Measurements from ENCODE around the gene OSBPL6. TPM values are rescaled to one million over a fixed set of nuclear protein-coding genes. Genes with fewer than 3 reads are reported as not detected.

OSBPL6 gene
- total and polyA plus RNA-seq, 4 experiments from 2014 or later: 0.14 to 0.49 (median 0.34) TPM

DNA sequence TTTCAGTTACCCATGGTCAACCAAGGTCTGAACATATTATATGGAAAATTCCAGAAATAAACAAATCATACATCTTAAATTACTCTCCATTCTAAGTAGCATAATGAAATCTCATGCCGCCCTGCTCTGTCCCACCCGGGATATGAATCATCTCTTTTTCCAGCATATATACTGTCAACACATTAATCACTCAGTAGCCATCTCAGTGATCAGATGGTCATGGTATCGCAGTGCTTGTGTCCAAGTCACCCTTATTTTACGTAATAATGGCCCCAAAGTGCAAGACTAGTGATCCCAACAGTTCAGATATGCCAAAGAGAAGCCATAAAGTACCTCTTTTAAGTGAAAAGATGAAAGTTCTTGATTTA is 43.8 kb downstream of the OSBPL6 start:
- Mint-ChIP-seq H3K36me3 (no peaks in the 10 kb centered on the region), H3K9me3 (peaks cover 0 to 3% (median 0%) of the 10 kb centered on the region in 8 donors), H3K27me3 (peaks cover 6 to 7% of the 10 kb centered on the region in 2 donors), H3K4me1 (no peaks in the 10 kb centered on the region), H3K4me3 (no peak overlapping the region), H3K27ac (no peak overlapping the region)
- H3K4me1 ChIP-seq (ENCODE audit: insufficient read depth, low read length): no peaks in the 10 kb centered on the region
- no peak overlapping the region for H3K4me3 ChIP-seq (ENCODE audit: low read length in 2 of 2)
- H3K27me3 ChIP-seq (ENCODE audit: insufficient read depth, low read length): no peaks in the 10 kb centered on the region
- ChIA-PET CTCF (ENCODE audit: partially characterized antibody) (no interaction called here), POLR2A (ENCODE audit: partially characterized antibody) (no interaction called here)
- no peak overlapping the region for H3K27ac ChIP-seq (ENCODE audit: low read depth, low read length)
- no peaks in the 10 kb centered on the region for H3K9me3 ChIP-seq (ENCODE audit: control insufficient read depth in 1 of 2, low read length in 2 of 2)
- H3K36me3 ChIP-seq (ENCODE audit: insufficient read depth, low read length): no peaks in the 10 kb centered on the region
- intact Hi-C loops (cut with micrococcal nuclease): no loop called here
- no peak for DNase-seq

DNA sequence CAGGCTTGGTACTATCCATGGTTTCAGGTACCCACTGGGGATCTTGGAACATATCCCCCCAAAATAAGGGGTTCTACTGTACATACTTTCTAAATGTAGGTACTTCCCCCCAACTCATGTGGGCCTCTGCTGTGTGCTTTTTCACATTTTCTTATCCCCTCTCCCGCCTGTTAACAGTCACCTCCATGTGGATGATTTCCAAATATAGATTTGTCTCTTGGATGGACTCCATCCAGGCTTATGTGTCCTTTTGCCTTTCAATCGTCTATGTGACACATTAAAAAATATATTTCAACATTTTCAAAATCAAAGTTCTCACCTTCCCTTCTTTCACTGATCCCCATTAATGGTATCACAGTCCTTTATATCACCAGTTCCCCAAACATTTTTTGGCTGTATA is 44.4 kb downstream of the OSBPL6 start:
- CTCF ChIA-PET (ENCODE audit: partially characterized antibody): no interaction called here

DNA sequence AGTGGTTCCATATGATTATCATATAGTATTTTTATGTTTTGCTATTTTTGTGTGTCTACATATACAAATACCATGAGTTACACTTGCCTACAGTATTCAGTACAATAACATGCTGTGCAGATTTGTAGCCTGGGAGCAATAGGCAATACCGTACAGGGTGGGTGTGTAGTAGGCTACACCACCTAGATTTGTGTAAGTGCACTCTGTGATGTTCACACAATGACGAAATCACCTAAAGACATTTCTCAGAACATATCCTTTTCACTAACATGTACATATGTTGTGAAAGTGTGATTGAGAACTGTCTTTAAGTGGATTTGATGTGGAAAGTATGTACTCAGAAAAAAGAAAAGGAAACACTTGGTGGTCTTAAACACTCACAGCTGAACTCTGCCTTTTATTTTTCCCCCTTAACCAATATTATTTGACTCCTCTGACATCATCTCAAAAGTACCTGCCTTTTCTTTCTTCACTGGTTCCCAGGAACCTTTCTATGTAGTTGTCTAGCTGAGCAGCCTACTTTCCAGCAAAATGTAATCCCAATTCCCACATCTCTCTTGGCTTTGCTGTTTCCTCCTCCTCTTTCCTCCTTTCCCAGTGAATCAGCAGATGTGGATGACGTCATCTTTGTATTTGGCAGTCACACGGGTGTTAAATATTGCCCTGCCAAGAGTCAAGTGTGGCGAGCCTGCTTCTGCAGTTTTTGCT is 47.7 kb downstream of the OSBPL6 start:
- CTCF ChIA-PET (ENCODE audit: partially characterized antibody): no interaction called here
- no peaks in the 10 kb centered on the region for H3K4me1 Mint-ChIP-seq

More for the DNA sequence above, 44.4 kb downstream of the OSBPL6 start:
- no peak for DNase-seq
- no peak overlapping the region for H3K4me3 Mint-ChIP-seq
- no peaks in the 10 kb centered on the region for H3K9me3 ChIP-seq (ENCODE audit: control insufficient read depth in 1 of 2, low read length in 2 of 2)
- intact Hi-C loops (cut with micrococcal nuclease): no loop called here
- no peak overlapping the region for H3K27ac ChIP-seq (ENCODE audit: low read depth, low read length)
- no peak overlapping the region for H3K4me3 ChIP-seq (ENCODE audit: low read length in 2 of 2)
- no peaks in the 10 kb centered on the region for H3K36me3 ChIP-seq (ENCODE audit: insufficient read depth, low read length)
- peaks cover 0 to 3% (median 0%) of the 10 kb centered on the region in 8 donors for H3K9me3 Mint-ChIP-seq
- no peak overlapping the region for H3K27ac Mint-ChIP-seq
- no peaks in the 10 kb centered on the region for H3K4me1 Mint-ChIP-seq
- POLR2A ChIA-PET (ENCODE audit: partially characterized antibody): no interaction called here
- H3K27me3 ChIP-seq (ENCODE audit: insufficient read depth, low read length): no peaks in the 10 kb centered on the region
- no peaks in the 10 kb centered on the region for H3K4me1 ChIP-seq (ENCODE audit: insufficient read depth, low read length)
- H3K27me3 Mint-ChIP-seq: peaks cover 6 to 7% of the 10 kb centered on the region in 2 donors
- H3K36me3 Mint-ChIP-seq: no peaks in the 10 kb centered on the region

DNA sequence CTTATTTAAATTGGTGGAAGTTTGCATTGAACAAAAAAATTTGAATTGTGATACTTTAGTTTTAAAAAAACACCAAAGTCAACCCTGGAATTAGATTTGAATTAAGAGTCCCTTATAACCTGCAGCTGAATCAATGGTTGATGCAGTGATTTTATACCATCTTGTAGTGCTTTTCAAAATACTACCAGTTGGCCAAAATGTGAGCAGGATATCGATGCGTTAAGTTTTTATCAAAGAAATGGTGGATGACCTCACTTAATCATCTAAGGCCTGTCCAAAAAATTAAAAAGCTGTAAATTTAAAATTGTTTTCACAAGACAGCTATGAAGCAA is 48.2 kb downstream of the OSBPL6 start:
- H3K4me3 Mint-ChIP-seq: no peak overlapping the region

More for the DNA sequence above, 47.7 kb downstream of the OSBPL6 start:
- Mint-ChIP-seq H3K9me3 (peaks cover 0 to 3% (median 0%) of the 10 kb centered on the region in 8 donors), H3K4me3 (no peak overlapping the region), H3K27ac (no peak overlapping the region), H3K36me3 (no peaks in the 10 kb centered on the region), H3K27me3 (peaks cover 9 to 11% of the 10 kb centered on the region in 2 donors)
- no peaks in the 10 kb centered on the region for H3K27me3 ChIP-seq (ENCODE audit: insufficient read depth, low read length)
- intact Hi-C loops (cut with micrococcal nuclease): no loop called here
- no peak overlapping the region for H3K27ac ChIP-seq (ENCODE audit: low read depth, low read length)
- DNase-seq: no peak
- H3K4me1 ChIP-seq (ENCODE audit: insufficient read depth, low read length): no peaks in the 10 kb centered on the region
- H3K4me3 ChIP-seq (ENCODE audit: low read length in 2 of 2): no peak overlapping the region
- POLR2A ChIA-PET (ENCODE audit: partially characterized antibody): no interaction called here
- no peaks in the 10 kb centered on the region for H3K9me3 ChIP-seq (ENCODE audit: control insufficient read depth in 1 of 2, low read length in 2 of 2)
- no peaks in the 10 kb centered on the region for H3K36me3 ChIP-seq (ENCODE audit: insufficient read depth, low read length)

DNA sequence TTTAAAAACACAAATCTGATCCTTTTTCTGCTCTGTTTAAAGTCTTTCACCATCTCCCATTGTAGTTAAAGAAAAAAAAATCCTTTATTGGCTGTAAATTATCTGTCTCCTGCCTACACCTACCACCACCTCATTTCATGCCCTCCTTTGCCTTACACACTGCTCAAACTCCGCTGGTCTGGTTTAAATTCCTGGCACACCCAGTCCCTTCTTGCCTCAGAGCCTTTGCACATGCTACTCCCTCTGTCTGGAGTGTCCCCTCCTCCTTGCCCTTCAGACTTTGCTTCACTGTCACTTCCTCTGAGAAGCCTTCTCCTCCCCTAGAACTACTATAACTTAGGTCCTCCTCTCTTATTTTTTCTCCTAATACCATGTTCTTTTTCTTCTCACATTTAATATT is 49.6 kb downstream of the OSBPL6 start:
- Mint-ChIP-seq H3K4me1 (no peaks in the 10 kb centered on the region), H3K4me3 (no peak overlapping the region), H3K27me3 (peaks cover 3 to 5% of the 10 kb centered on the region in 2 donors), H3K9me3 (peaks cover 0 to 1% (median 0%) of the 10 kb centered on the region in 8 donors), H3K27ac (no peak overlapping the region), H3K36me3 (no peaks in the 10 kb centered on the region)
- Histone ChIP-seq H3K27me3 (ENCODE audit: insufficient read depth, low read length) (no peaks in the 10 kb centered on the region), H3K4me1 (ENCODE audit: insufficient read depth, low read length) (no peaks in the 10 kb centered on the region), H3K9me3 (ENCODE audit: control insufficient read depth in 1 of 2, low read length in 2 of 2) (no peaks in the 10 kb centered on the region), H3K36me3 (ENCODE audit: insufficient read depth, low read length) (no peaks in the 10 kb centered on the region), H3K27ac (ENCODE audit: low read depth, low read length) (no peak overlapping the region), H3K4me3 (ENCODE audit: low read length in 2 of 2) (no peak overlapping the region)
- CTCF ChIA-PET (ENCODE audit: partially characterized antibody): no interaction called here
- POLR2A ChIA-PET (ENCODE audit: partially characterized antibody): no interaction called here
- DNase-seq: no peak
- intact Hi-C loops (cut with micrococcal nuclease): no loop called here

More for the DNA sequence above, 48.2 kb downstream of the OSBPL6 start:
- Mint-ChIP-seq H3K36me3 (no peaks in the 10 kb centered on the region), H3K27me3 (peaks cover 6 to 11% of the 10 kb centered on the region in 2 donors), H3K27ac (no peak overlapping the region), H3K9me3 (peaks cover 0 to 3% (median 0%) of the 10 kb centered on the region in 8 donors), H3K4me1 (no peaks in the 10 kb centered on the region)
- Histone ChIP-seq H3K27ac (ENCODE audit: low read depth, low read length) (no peak overlapping the region), H3K4me1 (ENCODE audit: insufficient read depth, low read length) (no peaks in the 10 kb centered on the region), H3K9me3 (ENCODE audit: control insufficient read depth in 1 of 2, low read length in 2 of 2) (no peaks in the 10 kb centered on the region), H3K36me3 (ENCODE audit: insufficient read depth, low read length) (no peaks in the 10 kb centered on the region), H3K4me3 (ENCODE audit: low read length in 2 of 2) (no peak overlapping the region), H3K27me3 (ENCODE audit: insufficient read depth, low read length) (no peaks in the 10 kb centered on the region)
- ChIA-PET POLR2A (ENCODE audit: partially characterized antibody) (no interaction called here), CTCF (ENCODE audit: partially characterized antibody) (no interaction called here)
- DNase-seq: no peak
- intact Hi-C loops (cut with micrococcal nuclease): no loop called here

DNA sequence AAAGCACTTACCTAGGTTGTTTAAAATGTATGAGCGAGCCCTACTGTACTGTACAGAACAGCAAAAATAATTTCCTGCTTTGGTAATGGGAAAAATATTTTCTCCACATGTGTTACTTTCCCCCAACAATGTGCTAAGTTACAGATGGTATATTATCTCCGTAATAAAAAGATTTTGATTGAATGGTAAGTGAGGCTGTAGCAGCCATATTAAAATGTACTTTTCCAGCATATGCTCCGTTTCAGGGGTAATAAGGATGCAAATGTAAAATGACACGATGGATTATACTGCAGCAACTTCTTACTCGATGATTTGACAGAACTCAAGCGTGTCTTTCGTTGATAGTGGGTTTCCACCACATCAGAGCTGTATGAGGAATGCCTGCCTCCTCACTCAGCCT is 50.5 kb downstream of the OSBPL6 start:
- DNase-seq: no peak
- Mint-ChIP-seq H3K9me3 (peaks cover 0 to 1% (median 0%) of the 10 kb centered on the region in 8 donors), H3K4me3 (no peak overlapping the region), H3K4me1 (no peaks in the 10 kb centered on the region), H3K27ac (no peak overlapping the region), H3K27me3 (peaks cover 3 to 5% of the 10 kb centered on the region in 2 donors), H3K36me3 (no peaks in the 10 kb centered on the region)
- ChIA-PET POLR2A (ENCODE audit: partially characterized antibody) (no interaction called here), CTCF (ENCODE audit: partially characterized antibody) (no interaction called here)
- H3K4me3 ChIP-seq (ENCODE audit: low read length in 2 of 2): no peak overlapping the region
- intact Hi-C loops (cut with micrococcal nuclease): no loop called here
- H3K36me3 ChIP-seq (ENCODE audit: insufficient read depth, low read length): no peaks in the 10 kb centered on the region
- no peak overlapping the region for H3K27ac ChIP-seq (ENCODE audit: low read depth, low read length)
- no peaks in the 10 kb centered on the region for H3K9me3 ChIP-seq (ENCODE audit: control insufficient read depth in 1 of 2, low read length in 2 of 2)
- no peaks in the 10 kb centered on the region for H3K4me1 ChIP-seq (ENCODE audit: insufficient read depth, low read length)
- no peaks in the 10 kb centered on the region for H3K27me3 ChIP-seq (ENCODE audit: insufficient read depth, low read length)

DNA sequence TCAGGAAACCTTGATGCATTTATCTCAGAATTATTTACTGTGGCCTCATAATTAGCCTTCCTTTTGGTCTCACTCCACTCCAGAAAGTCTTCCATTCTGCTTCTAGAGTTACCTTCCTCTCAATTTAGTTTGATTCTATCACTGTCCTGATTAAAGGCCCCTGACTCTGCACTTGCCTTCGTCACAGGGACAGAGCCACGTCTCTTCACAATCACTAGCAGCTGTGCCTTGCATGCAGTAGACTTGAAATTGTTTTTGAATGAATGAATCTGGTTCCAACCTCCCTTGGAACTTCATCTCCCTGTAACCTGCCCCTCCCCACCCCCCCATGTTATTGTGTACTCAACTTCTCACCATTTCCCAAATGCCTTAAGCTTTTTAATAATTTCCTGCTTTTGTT is 52.4 kb downstream of the OSBPL6 start:
- POLR2A ChIA-PET (ENCODE audit: partially characterized antibody): no interaction called here
- Mint-ChIP-seq H3K27ac (no peak overlapping the region), H3K4me3 (no peak overlapping the region), H3K4me1 (no peaks in the 10 kb centered on the region), H3K27me3 (peaks cover 3 to 5% of the 10 kb centered on the region in 2 donors), H3K9me3 (no peaks in the 10 kb centered on the region), H3K36me3 (no peaks in the 10 kb centered on the region)
- intact Hi-C loops (cut with micrococcal nuclease): no loop called here
- Histone ChIP-seq H3K4me1 (ENCODE audit: insufficient read depth, low read length) (no peaks in the 10 kb centered on the region), H3K27ac (ENCODE audit: low read depth, low read length) (no peak overlapping the region), H3K9me3 (ENCODE audit: control insufficient read depth in 1 of 2, low read length in 2 of 2) (no peaks in the 10 kb centered on the region), H3K27me3 (ENCODE audit: insufficient read depth, low read length) (no peaks in the 10 kb centered on the region), H3K36me3 (ENCODE audit: insufficient read depth, low read length) (no peaks in the 10 kb centered on the region), H3K4me3 (ENCODE audit: low read length in 2 of 2) (no peak overlapping the region)
- CTCF ChIA-PET (ENCODE audit: partially characterized antibody): no interaction called here
- no peak for DNase-seq

DNA sequence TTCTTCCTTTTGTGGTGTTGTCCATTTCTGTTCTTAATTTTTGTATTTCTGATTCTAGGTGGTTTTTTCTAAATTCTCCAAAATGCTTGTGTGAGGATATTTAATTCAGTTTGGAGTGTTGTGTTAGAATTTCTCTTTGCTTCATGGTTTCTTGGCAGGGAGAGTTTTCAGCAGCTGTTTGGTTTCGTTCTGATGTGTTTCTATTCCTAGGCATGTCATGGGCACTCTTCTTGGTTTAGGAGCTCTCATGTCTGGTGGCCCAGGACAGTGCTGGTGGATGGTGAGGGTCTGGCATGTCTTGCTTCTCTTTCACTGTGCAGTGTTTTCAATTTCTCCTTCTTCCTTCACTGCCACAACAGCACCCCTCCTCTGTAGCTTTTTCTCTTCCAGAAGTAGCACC is 52.9 kb downstream of the OSBPL6 start:
- H3K27ac Mint-ChIP-seq: no peak overlapping the region
- H3K27me3 Mint-ChIP-seq: peaks cover 3 to 5% of the 10 kb centered on the region in 2 donors

More for the DNA sequence above, 52.9 kb downstream of the OSBPL6 start:
- Histone ChIP-seq H3K4me1 (ENCODE audit: insufficient read depth, low read length) (no peaks in the 10 kb centered on the region), H3K36me3 (ENCODE audit: insufficient read depth, low read length) (no peaks in the 10 kb centered on the region), H3K27me3 (ENCODE audit: insufficient read depth, low read length) (no peaks in the 10 kb centered on the region), H3K4me3 (ENCODE audit: low read length in 2 of 2) (no peak overlapping the region), H3K27ac (ENCODE audit: low read depth, low read length) (no peak overlapping the region), H3K9me3 (ENCODE audit: control insufficient read depth in 1 of 2, low read length in 2 of 2) (no peaks in the 10 kb centered on the region)
- DNase-seq: no peak
- H3K9me3 Mint-ChIP-seq: no peaks in the 10 kb centered on the region
- ChIA-PET POLR2A (ENCODE audit: partially characterized antibody) (no interaction called here), CTCF (ENCODE audit: partially characterized antibody) (no interaction called here)
- H3K4me1 Mint-ChIP-seq: no peaks in the 10 kb centered on the region
- no peak overlapping the region for H3K4me3 Mint-ChIP-seq
- intact Hi-C loops (cut with micrococcal nuclease): no loop called here
- H3K36me3 Mint-ChIP-seq: no peaks in the 10 kb centered on the region
